Measurements from ENCODE around the gene KLHL29.

DNA sequence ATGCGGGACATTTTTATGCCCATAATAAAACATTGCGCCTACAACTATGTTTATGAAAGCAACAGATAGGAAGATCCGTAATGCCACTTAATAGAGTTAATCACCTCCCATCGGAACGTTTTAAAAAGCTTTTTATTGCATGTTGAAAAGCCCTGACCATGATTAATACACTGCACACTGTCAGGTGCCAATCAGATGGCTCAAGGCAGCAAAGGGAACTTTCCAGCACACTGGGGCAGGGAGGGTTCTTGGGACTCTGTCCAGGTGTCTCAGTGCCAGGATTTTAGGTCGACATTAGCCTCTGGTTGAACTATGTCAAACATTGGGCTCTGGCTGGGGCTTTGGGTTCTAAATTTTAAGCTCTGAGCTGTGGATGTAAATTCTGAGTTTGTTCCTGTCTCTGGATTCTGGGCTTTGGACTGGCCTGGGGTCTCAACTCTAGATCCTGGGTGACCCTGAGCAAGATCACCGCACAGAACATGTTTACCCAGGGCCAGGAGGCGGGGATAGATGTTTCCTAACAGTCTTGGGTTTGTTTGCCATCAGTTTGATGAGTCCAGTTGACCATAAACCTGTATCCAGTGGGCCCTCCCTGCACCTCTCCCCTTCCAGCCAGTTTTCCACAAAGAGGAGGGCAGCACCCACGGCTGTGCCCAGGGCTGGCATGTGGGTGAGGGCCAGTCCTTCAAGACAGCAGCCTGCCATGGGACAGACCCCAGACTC is 279.2 kb downstream of the KLHL29 start:
- TF ChIP-seq, protein P1, sequence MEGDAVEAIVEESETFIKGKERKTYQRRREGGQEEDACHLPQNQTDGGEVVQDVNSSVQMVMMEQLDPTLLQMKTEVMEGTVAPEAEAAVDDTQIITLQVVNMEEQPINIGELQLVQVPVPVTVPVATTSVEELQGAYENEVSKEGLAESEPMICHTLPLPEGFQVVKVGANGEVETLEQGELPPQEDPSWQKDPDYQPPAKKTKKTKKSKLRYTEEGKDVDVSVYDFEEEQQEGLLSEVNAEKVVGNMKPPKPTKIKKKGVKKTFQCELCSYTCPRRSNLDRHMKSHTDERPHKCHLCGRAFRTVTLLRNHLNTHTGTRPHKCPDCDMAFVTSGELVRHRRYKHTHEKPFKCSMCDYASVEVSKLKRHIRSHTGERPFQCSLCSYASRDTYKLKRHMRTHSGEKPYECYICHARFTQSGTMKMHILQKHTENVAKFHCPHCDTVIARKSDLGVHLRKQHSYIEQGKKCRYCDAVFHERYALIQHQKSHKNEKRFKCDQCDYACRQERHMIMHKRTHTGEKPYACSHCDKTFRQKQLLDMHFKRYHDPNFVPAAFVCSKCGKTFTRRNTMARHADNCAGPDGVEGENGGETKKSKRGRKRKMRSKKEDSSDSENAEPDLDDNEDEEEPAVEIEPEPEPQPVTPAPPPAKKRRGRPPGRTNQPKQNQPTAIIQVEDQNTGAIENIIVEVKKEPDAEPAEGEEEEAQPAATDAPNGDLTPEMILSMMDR (conservative IDR thresholded peaks at IDR 0.05; ENCODE audit: low read length): no peak
- TF ChIP-seq EZH2phosphoT487 (IDR thresholded peaks at IDR 0.05; ENCODE audit: borderline replicate concordance): no peak

Data from Loucy (cell line).